Cardiac fibroblast (primary cell): Measurements from ENCODE around the gene HOXB4.

Source experiments
- DNase-seq, 2 donors: peaks; one replicate each; pipeline versions ENCODE4 v3.0.0 to v3.0.0-alpha.2; 2010; ENCODE audit warnings: low read depth in 2 of 2
- H3K4me3 ChIP-seq, 2 donors: replicated peaks in 1 of 2; 1 replicate in 1 of 2; 2 replicates in 1 of 2; pipeline ENCODE4 v1.5.1; 2011; ENCODE audit warnings: low read depth in 2 of 2, low read length in 2 of 2, mild to moderate bottlenecking in 2 of 2, moderate library complexity in 1 of 2
- TF ChIP-seq, protein P1 (sequence below): IDR thresholded peaks from one replicate; pipeline ENCODE4 v1.5.1; 2011; ENCODE audit warnings: low read depth, mild to moderate bottlenecking, low read length, inconsistent platforms

Gene HOXB4

DNA sequence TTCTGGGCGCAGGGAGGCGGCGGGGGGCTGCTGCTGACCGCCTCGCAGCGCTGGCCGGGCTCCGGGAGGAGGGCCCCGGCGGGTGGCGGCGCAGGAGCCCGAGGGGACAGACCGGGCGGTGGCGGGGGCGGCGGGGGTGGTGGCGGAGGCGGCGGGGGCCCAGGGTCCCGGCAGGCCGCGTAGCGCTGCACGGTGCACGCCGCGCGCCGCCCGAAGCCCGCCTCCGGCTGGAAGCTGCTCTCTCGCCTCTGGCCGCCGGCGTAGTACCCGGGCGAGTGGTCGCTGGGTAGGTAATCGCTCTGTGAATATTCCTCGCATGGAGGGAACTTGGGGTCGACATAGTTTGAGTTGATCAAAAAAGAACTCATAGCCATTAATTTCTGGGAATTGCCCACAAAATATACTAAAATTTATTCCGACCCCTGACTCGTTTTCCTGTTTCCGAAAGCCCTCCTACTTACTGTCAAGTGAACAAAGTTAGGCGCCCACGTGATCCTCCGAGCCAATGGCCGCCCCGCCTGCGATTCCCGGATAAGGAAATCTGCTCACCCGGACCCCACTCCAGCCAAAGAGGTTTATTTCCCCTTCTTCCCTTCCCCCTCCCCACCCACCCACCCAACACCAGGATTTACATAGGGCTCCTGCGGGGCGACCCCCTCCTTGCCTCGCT, at the start of gene HOXB4:
TSS of gene HOXB4 (minus strand) at position 405 of the 670 bp plus-strand sequence. CDS start at position 374, 31 bp downstream.
- DNase-seq: peak; percentile 46 to 60
- peak within 1 kb of the TSS; percentile 28 to 57 for H3K4me3 ChIP-seq
- TF ChIP-seq, protein P1, sequence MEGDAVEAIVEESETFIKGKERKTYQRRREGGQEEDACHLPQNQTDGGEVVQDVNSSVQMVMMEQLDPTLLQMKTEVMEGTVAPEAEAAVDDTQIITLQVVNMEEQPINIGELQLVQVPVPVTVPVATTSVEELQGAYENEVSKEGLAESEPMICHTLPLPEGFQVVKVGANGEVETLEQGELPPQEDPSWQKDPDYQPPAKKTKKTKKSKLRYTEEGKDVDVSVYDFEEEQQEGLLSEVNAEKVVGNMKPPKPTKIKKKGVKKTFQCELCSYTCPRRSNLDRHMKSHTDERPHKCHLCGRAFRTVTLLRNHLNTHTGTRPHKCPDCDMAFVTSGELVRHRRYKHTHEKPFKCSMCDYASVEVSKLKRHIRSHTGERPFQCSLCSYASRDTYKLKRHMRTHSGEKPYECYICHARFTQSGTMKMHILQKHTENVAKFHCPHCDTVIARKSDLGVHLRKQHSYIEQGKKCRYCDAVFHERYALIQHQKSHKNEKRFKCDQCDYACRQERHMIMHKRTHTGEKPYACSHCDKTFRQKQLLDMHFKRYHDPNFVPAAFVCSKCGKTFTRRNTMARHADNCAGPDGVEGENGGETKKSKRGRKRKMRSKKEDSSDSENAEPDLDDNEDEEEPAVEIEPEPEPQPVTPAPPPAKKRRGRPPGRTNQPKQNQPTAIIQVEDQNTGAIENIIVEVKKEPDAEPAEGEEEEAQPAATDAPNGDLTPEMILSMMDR: no peak

DNA sequence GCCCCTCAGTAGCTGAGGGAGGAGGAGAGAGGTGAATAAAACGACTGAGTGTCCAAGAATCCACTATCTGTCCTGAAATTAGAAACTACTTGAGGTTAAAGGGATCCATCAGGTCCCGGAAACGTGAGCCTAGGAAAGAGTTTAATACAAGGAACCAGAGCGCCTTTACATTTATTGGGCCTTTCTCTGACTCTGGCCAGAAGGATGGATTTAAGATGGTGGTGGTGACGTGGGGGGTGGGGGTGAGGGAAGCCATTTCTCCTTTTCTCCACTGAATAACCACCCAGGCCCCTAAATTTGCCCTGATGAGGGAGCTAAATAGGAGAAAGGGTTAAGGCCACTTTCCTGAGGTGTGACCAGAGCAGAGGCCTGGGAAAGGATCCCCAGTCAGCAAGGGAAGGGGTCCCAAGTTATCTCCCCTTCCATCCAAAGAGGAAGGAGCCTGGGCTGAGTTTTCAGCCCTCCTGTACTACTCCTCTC, 49.0 kb upstream of the HOXB4 start:
- H3K4me3 ChIP-seq: no peak overlapping the region
- TF ChIP-seq, protein P1: no peak
- no peak for DNase-seq

DNA sequence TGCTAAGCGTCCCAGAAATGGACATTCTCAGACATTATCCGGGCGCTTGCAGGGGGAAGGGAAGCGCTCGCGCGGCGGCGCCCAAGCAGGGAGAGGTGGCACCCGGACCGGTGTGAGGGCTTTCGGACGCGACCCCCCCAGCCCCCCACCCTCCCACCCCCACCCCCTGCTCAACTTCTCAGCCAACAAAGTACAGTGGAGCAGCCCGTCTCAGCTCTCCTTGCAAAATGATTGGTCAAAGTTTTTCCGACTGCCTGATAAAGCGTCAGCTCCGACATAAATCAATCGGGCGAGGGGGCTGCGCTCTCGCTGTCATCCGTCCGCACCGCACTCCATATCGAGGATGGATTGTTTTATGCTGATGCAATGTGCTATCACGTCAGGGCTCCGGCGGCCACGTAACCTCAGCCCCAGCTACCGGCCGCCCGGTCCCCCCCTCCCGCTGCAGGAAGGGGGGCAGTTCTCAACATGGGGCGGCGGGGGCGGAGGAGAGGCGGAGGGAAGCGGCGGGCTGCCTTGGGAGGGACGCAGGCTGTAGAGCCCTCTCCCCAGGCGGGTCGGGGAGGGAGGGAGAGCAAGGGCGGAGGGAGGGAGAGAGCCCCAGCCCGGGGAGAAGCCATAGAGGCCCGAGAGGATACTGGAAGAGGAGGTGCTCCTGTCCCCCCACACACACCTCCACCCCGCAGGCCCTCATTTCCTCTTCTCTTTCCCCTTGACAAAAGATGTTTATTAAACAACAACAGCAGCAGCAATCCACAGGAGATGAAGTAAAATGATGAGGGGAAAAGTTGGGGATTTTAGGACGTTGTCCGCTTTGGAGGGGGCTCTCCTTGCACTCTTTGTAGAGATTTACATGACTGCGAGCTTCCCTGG, 48.3 kb upstream of the HOXB4 start, which contains the start of gene HOXB9:
TSS of gene HOXB9 (minus strand) at position 114 of the 873 bp plus-strand sequence. CDS start at position 25, 89 bp downstream.
- peak within 1 kb of the TSS; percentile 7 to 27 for H3K4me3 ChIP-seq
- no peak for DNase-seq
- TF ChIP-seq, protein P1: no peak

DNA sequence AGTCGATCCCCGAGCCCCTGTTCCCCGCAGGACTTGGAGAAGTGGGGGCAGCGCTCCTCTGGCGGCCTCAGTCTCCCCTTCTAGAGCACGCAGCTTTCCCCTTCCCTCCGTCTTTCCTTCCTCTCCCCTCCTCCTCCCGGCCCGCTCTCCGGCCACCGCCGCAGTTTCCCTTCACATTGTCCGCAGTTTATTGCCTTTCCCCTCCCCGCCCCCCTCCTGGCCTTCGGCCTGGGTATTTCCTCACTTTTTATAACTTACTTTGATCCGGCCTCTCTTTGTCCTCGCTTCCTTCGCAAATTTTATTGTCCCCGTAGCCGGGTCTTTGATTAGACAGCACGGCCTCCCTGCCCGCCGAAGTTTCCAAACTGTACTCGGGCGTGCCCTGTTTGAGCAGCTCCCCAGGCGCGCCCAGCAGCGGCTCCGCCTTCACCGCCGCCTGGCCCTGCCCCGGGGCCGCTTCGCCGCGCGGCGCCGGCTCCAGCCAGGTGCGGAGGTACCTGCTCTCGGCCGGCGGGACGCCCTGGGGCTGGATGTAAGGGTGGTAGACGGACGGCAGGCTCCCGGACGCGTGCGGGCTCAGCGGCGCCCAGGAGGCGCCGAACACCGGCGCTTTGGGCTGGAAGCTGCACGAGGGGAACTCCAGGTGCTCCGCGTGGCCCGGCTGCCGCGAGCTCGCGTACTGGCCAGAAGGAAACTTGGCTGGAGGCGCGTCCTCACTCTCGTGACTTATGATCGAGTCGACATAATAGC, 47.5 kb upstream of the HOXB4 start:
- no peak for DNase-seq
- H3K4me3 ChIP-seq: peak overlapping the region; percentile 7 to 27
- TF ChIP-seq, protein P1: no peak

DNA sequence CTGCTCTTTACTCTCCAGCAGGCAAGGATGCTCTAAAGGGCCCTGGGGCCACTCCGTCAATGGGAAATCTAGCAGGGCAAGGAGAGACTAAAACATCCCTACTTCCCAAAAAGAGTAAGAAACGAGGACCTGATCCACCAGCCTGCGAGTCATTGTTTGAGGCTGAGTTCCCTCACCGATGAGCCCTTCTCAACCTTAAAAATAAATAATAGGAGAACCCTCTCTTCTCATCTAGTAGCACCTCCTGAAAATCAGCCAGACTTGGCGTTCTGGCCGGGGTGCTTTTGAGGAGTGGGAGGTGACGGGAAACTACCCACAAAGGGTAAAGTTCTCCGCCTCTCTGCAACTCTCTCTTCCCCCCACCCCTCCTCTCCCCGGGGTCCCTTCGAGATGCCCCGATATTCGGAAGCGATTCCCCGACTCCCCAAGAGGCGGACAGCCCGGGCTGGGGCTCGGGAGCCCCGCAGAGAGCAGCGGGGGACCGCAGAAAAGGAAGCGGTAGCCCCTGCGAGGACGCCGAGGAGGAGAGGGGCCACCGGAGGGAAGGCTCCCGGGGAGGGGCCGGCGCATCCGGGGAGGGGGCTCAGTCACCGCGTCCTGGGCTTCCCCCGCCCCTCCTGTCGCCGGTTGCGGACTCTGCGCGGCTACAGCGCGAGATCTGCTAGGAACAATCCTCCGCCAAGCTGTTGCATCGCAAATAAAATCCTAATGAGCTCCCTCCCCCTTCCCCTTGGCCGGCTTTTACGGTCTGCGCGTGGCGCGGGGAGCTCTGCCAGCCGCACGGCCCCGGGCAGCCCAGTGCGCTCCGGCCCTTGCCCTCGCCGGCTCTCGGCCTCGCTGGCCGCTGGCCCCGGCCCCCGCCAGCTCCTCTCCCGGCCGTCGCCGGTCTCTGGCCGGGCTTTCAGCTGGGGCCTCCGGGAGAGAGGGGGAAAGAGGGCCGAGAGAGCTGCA, 46.7 kb upstream of the HOXB4 start:
- DNase-seq: no peak
- peak overlapping the region in 1 of 2 donors; percentile 27 for H3K4me3 ChIP-seq
- TF ChIP-seq, protein P1: no peak

DNA sequence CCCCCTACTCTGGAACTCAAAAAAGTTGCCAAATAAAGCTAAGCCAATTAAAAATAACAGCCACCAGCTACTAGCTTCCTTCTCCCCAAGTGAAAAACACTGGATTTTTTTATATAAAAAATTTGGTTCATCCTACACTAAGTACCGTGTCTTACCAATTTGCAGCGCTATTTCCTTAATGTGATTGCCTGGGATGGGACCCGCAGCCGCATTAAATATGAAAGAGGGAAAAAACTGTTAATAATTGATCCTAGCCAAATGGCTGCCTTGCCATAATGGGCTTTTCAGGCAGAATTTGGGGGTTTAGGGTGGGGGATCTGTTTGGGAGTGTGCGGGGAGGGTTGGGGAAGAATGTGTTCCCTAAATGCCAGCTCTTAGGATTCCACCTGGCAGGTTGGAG, 46.0 kb upstream of the HOXB4 start:
- no peak for DNase-seq
- TF ChIP-seq, protein P1: no peak
- no peak overlapping the region for H3K4me3 ChIP-seq
